CD4-positive, alpha-beta T cell treated with Interleukin-12 subunit alpha and Interleukin-12 subunit beta, for 1 hour (primary cell): Measurements from ENCODE around the gene APBA2.
"Not testable (repeated sequence)": the region's sequence is repeated elsewhere in the genome, so short reads cannot be mapped to it uniquely, and the experiment has no call there.

Experiments
- DNase-seq: peaks from one replicate; pipeline ENCODE4 v3.0.0-alpha.2; 2020

Gene APBA2

GRCh38 chr15:29142129-29142747, 256.5 kb downstream of the APBA2 start:
- DNase-seq = no peak

DNA sequence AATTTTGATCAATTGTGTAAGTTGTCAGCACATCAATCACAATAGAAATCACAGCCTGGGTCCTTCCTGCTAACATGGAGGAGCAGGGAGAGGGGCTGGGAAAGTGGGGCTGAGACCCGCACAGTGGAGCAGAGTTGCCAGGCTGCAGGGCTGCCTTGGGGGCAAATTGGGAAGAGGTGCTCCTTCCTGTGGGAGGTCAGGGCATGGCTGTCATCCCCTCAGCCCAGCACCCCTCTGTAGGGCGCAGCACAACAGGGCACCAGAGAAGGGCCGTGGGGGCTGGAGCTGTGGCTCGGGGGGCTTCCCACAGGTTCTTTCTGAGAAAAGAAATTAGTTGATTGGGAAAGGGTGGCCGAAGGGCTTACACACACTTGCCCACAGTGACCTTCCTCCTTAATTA, 257.5 kb downstream of the APBA2 start:
- DNase-seq = no peak

GRCh38 chr15:29143909-29144635, 258.3 kb downstream of the APBA2 start:
- DNase-seq = no peak

- no peak for DNase-seq
Measured at GRCh38 chr15:29149738-29150075, 263.9 kb downstream of the APBA2 start.

DNA sequence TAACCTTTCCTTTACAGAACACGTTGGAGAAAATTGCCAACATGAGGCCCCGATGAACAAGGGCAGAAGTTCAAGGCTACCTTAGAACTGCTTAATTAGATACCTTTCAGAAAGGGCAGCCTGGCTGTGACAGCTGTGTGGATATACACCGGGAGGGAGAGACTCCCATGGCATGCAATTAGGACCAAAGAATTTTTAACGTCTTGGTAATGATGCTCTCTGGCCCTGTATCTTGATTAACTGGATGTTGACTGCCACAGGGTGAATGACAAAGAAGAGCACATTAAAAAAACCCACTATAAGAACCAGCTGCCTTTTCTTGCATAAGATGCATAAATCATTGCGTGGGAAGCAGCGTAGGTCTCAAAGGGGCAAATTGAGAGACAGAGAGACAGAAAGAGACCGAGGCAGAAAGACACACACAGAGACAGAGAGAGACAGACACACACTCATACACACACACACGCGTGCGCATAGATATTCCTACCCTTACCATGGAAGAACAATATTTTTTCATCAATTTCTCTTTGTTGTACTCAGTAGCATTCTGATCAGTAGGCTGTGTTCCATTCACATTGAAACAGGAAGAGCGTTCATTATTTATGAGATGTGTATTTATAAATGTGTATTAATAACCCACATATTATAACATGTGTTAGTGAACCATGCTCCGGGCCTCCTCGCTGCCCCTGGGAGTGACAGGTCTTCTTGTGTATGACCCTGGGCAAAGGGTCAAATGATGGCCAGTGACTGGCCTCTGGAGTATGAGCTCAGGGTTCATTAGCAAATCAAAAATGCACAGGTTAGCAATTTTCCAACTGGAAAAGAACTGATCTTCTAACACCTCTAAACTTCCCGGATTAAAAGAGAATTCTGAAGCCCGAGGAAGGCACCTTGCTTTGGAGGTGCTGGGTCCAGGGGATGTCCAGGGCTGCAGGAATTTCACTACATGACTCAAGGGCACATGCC, 265.0 kb downstream of the APBA2 start:
- no peak for DNase-seq

GRCh38 chr15:29151484-29151857, 265.7 kb downstream of the APBA2 start:
- DNase-seq = no peak

DNA sequence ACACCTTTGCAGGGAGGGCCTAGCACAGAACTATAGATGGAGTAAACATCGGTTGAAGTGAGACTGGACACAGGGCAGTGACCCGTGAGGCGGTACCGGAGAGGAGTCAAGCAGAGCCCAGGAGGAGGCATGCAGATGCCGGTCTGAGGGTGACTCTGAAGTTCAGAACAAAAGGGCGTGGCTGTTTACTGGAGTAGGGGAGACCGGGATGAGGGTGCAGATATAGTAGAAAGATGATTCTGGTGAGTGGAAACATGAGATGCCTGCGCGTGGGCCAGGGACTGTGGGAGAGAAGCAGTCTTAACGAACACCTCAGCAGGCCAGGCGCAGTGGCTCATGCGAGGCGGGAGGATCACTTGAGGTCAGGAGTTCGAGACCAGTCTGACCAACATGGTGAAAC, 270.7 kb downstream of the APBA2 start:
- no peak for DNase-seq

DNA sequence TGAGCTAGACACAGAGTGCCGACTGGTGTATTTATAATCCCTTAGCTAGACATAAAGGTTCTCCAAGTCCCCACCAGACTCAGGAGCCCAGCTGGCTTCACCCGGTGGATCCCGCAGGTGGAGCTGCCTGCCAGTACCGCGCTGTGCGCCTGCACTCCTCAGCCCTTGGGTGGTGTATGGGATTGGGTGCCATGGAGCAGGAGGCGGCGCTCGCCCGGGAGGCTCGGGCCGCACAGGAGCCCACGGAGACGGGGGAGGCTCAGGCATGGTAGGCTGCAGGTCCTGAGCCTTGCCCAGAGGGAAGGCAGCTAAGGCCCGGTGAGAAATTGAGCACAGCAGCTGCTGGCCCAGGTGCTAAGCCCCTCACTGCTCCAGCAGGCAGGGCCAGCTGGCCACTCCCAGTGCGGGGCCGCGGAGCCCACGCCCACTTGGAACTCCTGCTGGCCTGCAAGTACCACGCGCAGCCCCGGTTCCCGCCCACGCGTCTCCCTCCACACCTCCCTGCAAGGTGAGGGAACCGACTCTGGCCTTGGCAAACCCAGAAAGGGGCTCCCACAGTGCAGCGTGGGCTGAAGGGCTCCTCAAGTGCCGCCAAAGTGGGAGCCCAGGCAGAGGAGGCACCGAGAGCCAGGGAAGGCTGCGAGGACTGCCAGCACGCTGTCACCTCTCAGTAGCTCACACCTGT, 274.1 kb downstream of the APBA2 start:
- no peak for DNase-seq

DNA sequence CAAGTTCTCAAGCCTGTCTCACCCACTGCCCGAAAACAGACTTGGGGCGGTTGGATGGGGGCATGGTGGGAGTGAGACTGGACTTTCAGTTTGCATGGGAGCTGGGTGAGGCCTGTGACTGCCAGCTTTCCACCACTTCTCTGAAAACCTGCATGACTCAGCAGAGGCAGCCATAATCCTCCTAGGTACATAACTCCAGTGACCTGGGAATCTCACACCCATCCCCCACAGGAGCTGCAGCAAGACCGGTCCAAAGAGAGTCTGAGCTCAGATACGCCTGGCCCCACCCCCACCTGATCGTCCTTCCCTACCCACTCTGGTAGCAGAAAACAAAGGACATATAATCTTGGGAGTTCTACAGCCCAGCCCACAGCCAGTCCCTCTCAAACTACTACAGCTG, 276.6 kb downstream of the APBA2 start:
- no peak for DNase-seq

- DNase-seq = not testable (repeated sequence)
Measured at GRCh38 chr15:29167122-29167521, 281.3 kb downstream of the APBA2 start.
